GM12891 (cell line): ENCODE data around the gene DDX56. TPM values are rescaled to one million over a fixed set of nuclear protein-coding genes. Genes with fewer than 3 reads are reported as not detected.

ENCODE experiments used
- DNase-seq: peaks from one replicate; pipeline ENCODE4 v3.0.0; 2011; ENCODE audit warnings: low spot score; ENCODE audit not compliant: insufficient read length
- FAIRE-seq: peaks from 2 replicates; lab custom pipeline; 2011; peaks lifted over from hg19 to GRCh38; lab: Jason Lieb, UNC
- PAX5 ChIP-seq: IDR thresholded peaks from 2 replicates; pipeline ENCODE4 v1.6.1; 2011; ENCODE audit warnings: low read length, moderate library complexity, mild to moderate bottlenecking; ENCODE audit not compliant: insufficient read depth, severe bottlenecking
- POLR2A ChIP-seq: IDR thresholded peaks from 2 replicates; pipeline ENCODE4 v1.6.1; 2011; ENCODE audit warnings: low read depth, low read length, control low read depth
- POLR2AphosphoS5 ChIP-seq: IDR thresholded peaks from 2 replicates; pipeline ENCODE4 v1.6.1; 2011; ENCODE audit warnings: low read depth, low read length, control low read depth
- POU2F2 ChIP-seq: IDR thresholded peaks from 2 replicates; pipeline ENCODE4 v1.6.1; 2011; ENCODE audit warnings: low read depth, mild to moderate bottlenecking, control low read depth, low read length, moderate library complexity
- SPI1 ChIP-seq: IDR thresholded peaks from 2 replicates; pipeline ENCODE4 v1.6.1; 2011; ENCODE audit warnings: low read depth, low read length, control low read depth
- TAF1 ChIP-seq: IDR thresholded peaks from 2 replicates; pipeline ENCODE4 v1.6.1; 2011; ENCODE audit warnings: low read depth, low read length, control low read depth
- polyA plus RNA-seq: library from polyadenylated mRNA; unstranded; fragments of >200 nt; gene quantifications from one replicate; pipeline ENCODE4 v1.2.1, GENCODE V29; 2012; ENCODE audit warnings: low read depth, missing spikeins, inconsistent platforms; ENCODE audit not compliant: missing spikeins

Gene DDX56, protein sequence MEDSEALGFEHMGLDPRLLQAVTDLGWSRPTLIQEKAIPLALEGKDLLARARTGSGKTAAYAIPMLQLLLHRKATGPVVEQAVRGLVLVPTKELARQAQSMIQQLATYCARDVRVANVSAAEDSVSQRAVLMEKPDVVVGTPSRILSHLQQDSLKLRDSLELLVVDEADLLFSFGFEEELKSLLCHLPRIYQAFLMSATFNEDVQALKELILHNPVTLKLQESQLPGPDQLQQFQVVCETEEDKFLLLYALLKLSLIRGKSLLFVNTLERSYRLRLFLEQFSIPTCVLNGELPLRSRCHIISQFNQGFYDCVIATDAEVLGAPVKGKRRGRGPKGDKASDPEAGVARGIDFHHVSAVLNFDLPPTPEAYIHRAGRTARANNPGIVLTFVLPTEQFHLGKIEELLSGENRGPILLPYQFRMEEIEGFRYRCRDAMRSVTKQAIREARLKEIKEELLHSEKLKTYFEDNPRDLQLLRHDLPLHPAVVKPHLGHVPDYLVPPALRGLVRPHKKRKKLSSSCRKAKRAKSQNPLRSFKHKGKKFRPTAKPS
- polyA plus RNA-seq: 67.7 TPM

DNA sequence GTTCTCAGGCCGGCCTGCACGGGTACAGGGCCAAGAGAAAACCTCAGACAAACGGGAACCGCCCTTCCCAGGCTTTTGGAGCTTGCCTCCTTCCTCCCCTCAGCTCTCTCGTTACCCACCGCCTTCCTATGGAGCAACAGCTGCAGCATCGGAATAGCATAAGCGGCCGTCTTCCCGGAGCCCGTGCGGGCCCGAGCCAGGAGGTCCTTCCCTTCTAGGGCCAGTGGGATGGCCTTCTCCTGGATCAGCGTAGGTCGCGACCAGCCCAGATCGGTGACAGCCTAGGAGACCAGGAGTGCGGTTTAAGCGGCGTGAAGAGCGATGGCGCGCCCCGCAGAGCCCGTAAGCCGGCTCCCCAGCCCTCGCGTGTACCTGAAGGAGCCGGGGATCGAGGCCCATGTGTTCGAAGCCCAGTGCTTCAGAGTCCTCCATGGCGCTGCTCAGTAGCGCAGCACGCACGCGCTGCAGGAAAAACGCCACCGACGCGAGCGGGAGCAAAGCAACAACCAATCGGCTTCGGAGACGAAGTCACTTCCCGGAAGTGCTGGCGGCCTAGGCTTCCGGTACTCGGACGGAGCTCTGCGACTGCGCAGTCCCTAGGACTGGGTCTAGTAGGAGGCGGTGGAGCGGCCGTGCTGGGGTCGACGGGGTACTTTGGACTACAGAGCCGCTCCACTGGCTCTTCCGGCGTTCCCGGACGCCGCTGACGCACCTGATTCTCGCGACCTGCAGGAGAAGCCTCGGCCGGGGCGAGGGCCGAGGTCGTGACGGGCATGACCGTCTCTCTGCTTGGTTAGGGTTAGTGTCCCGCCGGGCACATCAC, at the start of gene DDX56:
TSS of gene DDX56 (minus strand) at position 445 of the 823 bp plus-strand sequence. CDS start at position 432, 13 bp downstream.
- TF ChIP-seq POLR2AphosphoS5: peak; percentile 94
- no peak for TF ChIP-seq SPI1
- TF ChIP-seq TAF1: peak; percentile 75
- TF ChIP-seq POLR2A: peak; percentile 94
- no peak for TF ChIP-seq POU2F2
- TF ChIP-seq PAX5: peak; percentile 9
- FAIRE-seq (peak; percentile 96), DNase-seq (peak; percentile 97)

- no peak for TF ChIP-seq SPI1
- TF ChIP-seq POLR2AphosphoS5: 0 out of 2 replicates have a peak, but pooled peaks have one; percentile 27
- FAIRE-seq (peak; percentile 75), DNase-seq (no peak)
These were observed 48.8 kb upstream of the DDX56 start for GRCh38 chr7:44622342-44623151.

DNA sequence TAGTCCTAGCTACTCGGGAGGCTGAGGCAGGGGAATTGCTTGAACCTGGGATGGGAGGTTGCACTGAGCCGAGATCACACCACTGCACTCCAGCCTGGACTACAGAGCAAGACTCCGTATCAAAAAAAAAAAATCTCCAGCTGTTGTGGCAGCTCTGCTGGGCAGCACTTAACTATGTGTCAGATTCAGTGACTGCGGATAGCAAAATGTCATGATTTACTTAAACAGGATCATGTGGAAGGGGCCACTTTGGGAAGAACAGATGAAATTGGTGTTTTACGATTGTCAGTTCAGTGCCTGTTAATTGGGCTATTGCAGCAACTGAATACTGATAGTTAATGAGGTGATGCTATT, 48.0 kb upstream of the DDX56 start:
- TF ChIP-seq POLR2AphosphoS5 (no peak), TAF1 (no peak), POLR2A (no peak), SPI1 (no peak), POU2F2 (no peak), PAX5 (no peak)
- DNase-seq: no peak
- no peak for FAIRE-seq

GRCh38 chr7:44621034-44621749, 47.5 kb upstream of the DDX56 start:
- DNase-seq (no peak), FAIRE-seq (no peak)
- no peak for TF ChIP-seq POU2F2
- no peak for TF ChIP-seq PAX5
- TF ChIP-seq TAF1: no peak

GRCh38 chr7:44618753-44619152, 45.0 kb upstream of the DDX56 start:
- TF ChIP-seq TAF1: no peak
- TF ChIP-seq POU2F2: no peak
- no peak for TF ChIP-seq POLR2AphosphoS5
- no peak for TF ChIP-seq POLR2A
- TF ChIP-seq PAX5: no peak
- TF ChIP-seq SPI1: no peak
- no peak for DNase-seq
- FAIRE-seq: no peak

GRCh38 chr7:44618045-44618444, 44.3 kb upstream of the DDX56 start:
- DNase-seq: no peak
- TF ChIP-seq TAF1 (no peak), POU2F2 (no peak), SPI1 (no peak), POLR2A (no peak), POLR2AphosphoS5 (no peak), PAX5 (no peak)
- FAIRE-seq: no peak

DNA sequence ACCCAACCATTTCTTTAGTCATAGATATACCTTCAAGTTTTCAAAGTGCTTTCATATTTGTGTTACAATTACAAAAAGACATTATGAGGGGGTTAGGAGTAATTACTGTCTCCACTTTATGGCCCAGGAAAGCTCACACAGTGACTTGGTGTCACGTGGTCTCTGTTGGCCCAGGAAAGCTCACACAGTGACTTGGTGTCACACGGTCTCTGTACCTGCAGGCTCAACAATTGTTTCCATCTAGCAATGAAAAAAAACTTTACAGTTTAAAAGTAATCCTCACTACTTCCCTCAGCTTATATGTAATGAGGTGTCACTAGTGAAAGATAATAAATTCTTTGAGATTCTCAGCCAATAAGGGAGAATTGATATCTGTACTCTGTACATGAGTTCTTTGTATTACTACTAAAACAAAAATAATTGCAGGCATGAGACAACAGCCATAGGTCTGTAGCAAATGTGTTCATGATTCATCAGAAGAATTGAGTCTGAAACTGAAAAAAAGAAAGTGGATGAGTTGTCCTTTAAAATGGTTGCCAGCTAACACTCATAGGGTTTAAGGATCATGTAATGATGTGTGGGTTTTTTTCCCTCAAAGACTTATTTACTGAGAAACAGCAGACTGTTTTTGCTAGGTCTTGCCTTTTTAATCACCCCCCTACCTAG, 43.6 kb upstream of the DDX56 start:
- no peak for TF ChIP-seq TAF1
- no peak for TF ChIP-seq SPI1
- TF ChIP-seq POLR2AphosphoS5: no peak
- TF ChIP-seq POU2F2: no peak
- no peak for TF ChIP-seq POLR2A
- no peak for TF ChIP-seq PAX5
- DNase-seq: no peak
- FAIRE-seq: peak; percentile 63

DNA sequence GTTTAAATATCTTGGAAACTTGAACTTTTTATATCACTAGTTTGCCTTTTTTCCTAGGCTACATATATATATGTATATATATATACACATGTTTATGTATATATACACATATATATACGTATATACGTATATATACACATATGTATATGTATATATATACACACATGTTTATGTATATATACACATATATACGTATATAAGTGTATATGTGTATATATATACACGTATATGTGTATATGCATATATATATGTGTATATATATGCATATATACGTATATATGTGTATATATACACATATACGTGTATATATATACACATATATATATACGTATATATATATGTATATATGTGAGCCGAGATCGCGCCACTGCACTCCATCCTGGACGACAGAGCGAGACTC, 42.8 kb upstream of the DDX56 start:
- FAIRE-seq: no peak
- no peak for DNase-seq
- TF ChIP-seq POU2F2: no peak
- no peak for TF ChIP-seq PAX5
- no peak for TF ChIP-seq POLR2AphosphoS5
- TF ChIP-seq SPI1: no peak
- TF ChIP-seq TAF1: no peak
- no peak for TF ChIP-seq POLR2A
